HepG2 (cell line): Measurements from ENCODE around the gene WWC2. TPM values are rescaled to one million over a fixed set of nuclear protein-coding genes. Genes with fewer than 3 reads are reported as not detected.

Experiments
- AHR ChIP-seq: IDR thresholded peaks from 2 replicates; pipeline ENCODE4 v1.6.1; 2018; ENCODE audit warnings: missing genetic modification reagents, missing compliant biosample characterization
- BRD4 ChIP-seq: sonication (generic); formaldehyde crosslinking; IDR thresholded peaks from 2 replicates; pipeline ENCODE4 v1.4.0; 2020; ENCODE audit warnings: missing genetic modification reagents
- CBX5 ChIP-seq: sonication (generic); formaldehyde crosslinking; IDR thresholded peaks from 2 replicates; pipeline ENCODE4 v1.4.0; 2020; ENCODE audit warnings: missing genetic modification reagents, borderline replicate concordance
- GLI4 ChIP-seq: sonication (generic); formaldehyde crosslinking; IDR thresholded peaks from 2 replicates; pipeline ENCODE4 v1.5.1; 2020; ENCODE audit warnings: missing genetic modification reagents, mild to moderate bottlenecking, moderate library complexity, borderline replicate concordance
- NFIB ChIP-seq: sonication (generic); formaldehyde crosslinking; IDR thresholded peaks from 2 replicates; pipeline ENCODE4 v1.9.0; 2021; ENCODE audit warnings: missing genetic modification reagents, mild to moderate bottlenecking, borderline replicate concordance
- PATZ1 ChIP-seq: sonication (generic); formaldehyde crosslinking; IDR thresholded peaks from 2 replicates; pipeline ENCODE4 v1.4.0; 2020; ENCODE audit warnings: missing genetic modification reagents
- PRMT3 ChIP-seq: sonication (generic); formaldehyde crosslinking; IDR thresholded peaks from 2 replicates; pipeline ENCODE4 v1.8.1; 2022; ENCODE audit warnings: low read depth, mild to moderate bottlenecking, moderate library complexity, missing genetic modification reagents, borderline replicate concordance
- SRF ChIP-seq: IDR thresholded peaks from 2 replicates; pipeline ENCODE4 v1.6.1; 2011; ENCODE audit warnings: mild to moderate bottlenecking, low read depth, low read length, moderate library complexity
- STAT6 ChIP-seq: sonication (generic); formaldehyde crosslinking; IDR thresholded peaks from 2 replicates; pipeline ENCODE4 v1.4.0; 2020; ENCODE audit warnings: missing genetic modification reagents, mild to moderate bottlenecking, borderline replicate concordance
- ZNF850 ChIP-seq: sonication (generic); formaldehyde crosslinking; conservative IDR thresholded peaks from 2 replicates; pipeline ENCODE4 v1.9.0; 2021; ENCODE audit warnings: mild to moderate bottlenecking, missing genetic modification reagents
- polyA plus RNA-seq, 8 experiments: library from polyadenylated mRNA; depleted of rRNA in 3 of 8; stranded (reverse) in 7 of 8; unstranded in 1 of 8; fragments of >200 nt; fragmentation: Illumina TruSeq in 4 of 8; extraction: Trizol in 4 of 8; gene quantifications; 2 replicates each; pipeline versions ENCODE4 v1.2.1 to v1.2.3, GENCODE V29; 2011 to 2016; ENCODE audit warnings: low read depth in 4 of 8, missing spikeins in 1 of 8, mixed read lengths in 1 of 8; ENCODE audit not compliant: insufficient read depth in 1 of 8
- total RNA-seq, 5 experiments: library from RNA; depleted of rRNA; stranded (reverse); fragments of >200 nt; fragmentation: Illumina TruSeq; extraction: Trizol; gene quantifications; 2 replicates each; pipeline ENCODE4 v1.2.3, GENCODE V29; 2016; ENCODE audit warnings: low read depth in 1 of 5
- TF ChIP-seq, protein P1 (sequence below): sonication (generic); formaldehyde crosslinking; IDR thresholded peaks from 2 replicates; pipeline ENCODE4 v1.4.0; 2020; ENCODE audit warnings: missing genetic modification reagents, borderline replicate concordance
- TF ChIP-seq, protein P2 (sequence below): sonication (generic); formaldehyde crosslinking; IDR thresholded peaks from 2 replicates; pipeline ENCODE4 v1.4.0; 2020; ENCODE audit warnings: missing genetic modification reagents, borderline replicate concordance

Gene WWC2
- total and polyA plus RNA-seq, 2 of the 13 experiments (the other 11 are each of a cell fraction or from before 2014, with no cell fraction given): 40.0 to 50.1 TPM

DNA sequence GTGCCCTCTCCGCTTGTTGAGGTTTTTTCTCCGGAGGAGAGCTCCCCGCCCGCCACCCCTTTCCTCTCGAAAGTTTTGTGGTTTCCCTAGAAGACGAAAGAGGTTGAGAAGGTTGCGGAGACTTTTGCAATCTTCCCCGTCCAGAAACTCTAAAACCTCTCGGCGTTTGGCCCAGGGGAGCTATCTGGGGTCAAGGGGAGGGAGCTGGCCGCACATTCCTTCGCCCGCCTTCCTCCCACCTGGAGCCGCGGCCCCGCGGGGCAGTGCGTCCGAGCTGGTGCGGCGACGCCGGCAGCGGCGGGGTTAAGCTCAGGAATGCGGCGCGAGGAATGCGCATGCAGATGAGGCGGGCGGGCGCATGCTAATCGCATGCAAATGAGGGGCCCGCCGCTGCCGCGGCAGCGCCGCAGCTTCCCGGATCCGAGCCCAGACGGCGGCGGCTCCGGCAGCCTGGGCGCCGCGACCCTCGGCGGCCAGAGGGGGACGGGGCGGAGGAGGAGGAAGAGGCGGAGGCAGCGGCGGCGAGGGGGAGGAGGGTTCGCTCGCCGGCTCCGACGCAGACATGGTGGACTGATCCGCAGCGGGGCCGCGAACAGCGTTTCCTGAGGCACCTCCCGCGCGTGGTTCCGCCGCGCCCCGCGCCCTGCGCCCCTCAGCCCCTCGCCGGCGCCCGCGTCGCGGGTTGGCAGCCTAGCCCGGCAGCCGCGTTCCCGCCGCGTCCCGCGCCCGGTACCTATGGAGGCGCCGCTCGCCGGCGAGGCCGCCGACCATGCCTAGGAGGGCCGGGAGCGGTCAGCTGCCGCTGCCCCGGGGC is at the start of gene WWC2 (continued):
- TF ChIP-seq STAT6 (CRISPR knock-in tag) (no peak), PRMT3 (CRISPR knock-in tag) (no peak), AHR (CRISPR knock-in tag) (0 out of 2 replicates have a peak, but pooled peaks have one; percentile 39), BRD4 (CRISPR knock-in tag) (peak; percentile 67), NFIB (CRISPR knock-in tag) (no peak), ZNF850 (CRISPR knock-in tag) (0 out of 2 replicates have a peak, but pooled peaks have one; percentile 36), GLI4 (CRISPR knock-in tag) (no peak), CBX5 (CRISPR knock-in tag) (0 out of 2 replicates have a peak, but pooled peaks have one; percentile 37), SRF (no peak), PATZ1 (CRISPR knock-in tag) (peak; percentile 80)
- TF ChIP-seq, protein P1, sequence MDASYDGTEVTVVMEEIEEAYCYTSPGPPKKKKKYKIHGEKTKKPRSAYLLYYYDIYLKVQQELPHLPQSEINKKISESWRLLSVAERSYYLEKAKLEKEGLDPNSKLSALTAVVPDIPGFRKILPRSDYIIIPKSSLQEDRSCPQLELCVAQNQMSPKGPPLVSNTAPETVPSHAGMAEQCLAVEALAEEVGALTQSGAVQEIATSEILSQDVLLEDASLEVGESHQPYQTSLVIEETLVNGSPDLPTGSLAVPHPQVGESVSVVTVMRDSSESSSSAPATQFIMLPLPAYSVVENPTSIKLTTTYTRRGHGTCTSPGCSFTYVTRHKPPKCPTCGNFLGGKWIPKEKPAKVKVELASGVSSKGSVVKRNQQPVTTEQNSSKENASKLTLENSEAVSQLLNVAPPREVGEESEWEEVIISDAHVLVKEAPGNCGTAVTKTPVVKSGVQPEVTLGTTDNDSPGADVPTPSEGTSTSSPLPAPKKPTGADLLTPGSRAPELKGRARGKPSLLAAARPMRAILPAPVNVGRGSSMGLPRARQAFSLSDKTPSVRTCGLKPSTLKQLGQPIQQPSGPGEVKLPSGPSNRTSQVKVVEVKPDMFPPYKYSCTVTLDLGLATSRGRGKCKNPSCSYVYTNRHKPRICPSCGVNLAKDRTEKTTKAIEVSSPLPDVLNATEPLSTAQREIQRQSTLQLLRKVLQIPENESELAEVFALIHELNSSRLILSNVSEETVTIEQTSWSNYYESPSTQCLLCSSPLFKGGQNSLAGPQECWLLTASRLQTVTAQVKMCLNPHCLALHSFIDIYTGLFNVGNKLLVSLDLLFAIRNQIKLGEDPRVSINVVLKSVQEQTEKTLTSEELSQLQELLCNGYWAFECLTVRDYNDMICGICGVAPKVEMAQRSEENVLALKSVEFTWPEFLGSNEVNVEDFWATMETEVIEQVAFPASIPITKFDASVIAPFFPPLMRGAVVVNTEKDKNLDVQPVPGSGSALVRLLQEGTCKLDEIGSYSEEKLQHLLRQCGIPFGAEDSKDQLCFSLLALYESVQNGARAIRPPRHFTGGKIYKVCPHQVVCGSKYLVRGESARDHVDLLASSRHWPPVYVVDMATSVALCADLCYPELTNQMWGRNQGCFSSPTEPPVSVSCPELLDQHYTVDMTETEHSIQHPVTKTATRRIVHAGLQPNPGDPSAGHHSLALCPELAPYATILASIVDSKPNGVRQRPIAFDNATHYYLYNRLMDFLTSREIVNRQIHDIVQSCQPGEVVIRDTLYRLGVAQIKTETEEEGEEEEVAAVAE (CRISPR knock-in tag): no peak
- TF ChIP-seq, protein P2, sequence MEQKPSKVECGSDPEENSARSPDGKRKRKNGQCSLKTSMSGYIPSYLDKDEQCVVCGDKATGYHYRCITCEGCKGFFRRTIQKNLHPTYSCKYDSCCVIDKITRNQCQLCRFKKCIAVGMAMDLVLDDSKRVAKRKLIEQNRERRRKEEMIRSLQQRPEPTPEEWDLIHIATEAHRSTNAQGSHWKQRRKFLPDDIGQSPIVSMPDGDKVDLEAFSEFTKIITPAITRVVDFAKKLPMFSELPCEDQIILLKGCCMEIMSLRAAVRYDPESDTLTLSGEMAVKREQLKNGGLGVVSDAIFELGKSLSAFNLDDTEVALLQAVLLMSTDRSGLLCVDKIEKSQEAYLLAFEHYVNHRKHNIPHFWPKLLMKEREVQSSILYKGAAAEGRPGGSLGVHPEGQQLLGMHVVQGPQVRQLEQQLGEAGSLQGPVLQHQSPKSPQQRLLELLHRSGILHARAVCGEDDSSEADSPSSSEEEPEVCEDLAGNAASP (CRISPR knock-in tag): peak; percentile 69; the same call in 1 of the 2 replicates
